ENCODE data around the gene AGAP3.
A peak's percentile ranks its signal among the peaks of the same experiment; 100 is the strongest.

AGAP3 gene

GRCh38 chr7:151074817-151075661 is 11.2 kb upstream of the AGAP3 start:
- DNase-seq = no peak

GRCh38 chr7:151075662-151075971 is 10.7 kb upstream of the AGAP3 start:
- DNase-seq = no peak

GRCh38 chr7:151075978-151076426 is 10.3 kb upstream of the AGAP3 start:
- no peak for DNase-seq

GRCh38 chr7:151076863-151077704 is 9.2 kb upstream of the AGAP3 start:
- DNase-seq = no peak

- DNase-seq = no peak
These were observed 8.5 kb upstream of the AGAP3 start for GRCh38 chr7:151077705-151078232.

GRCh38 chr7:151078233-151079040 is 7.8 kb upstream of the AGAP3 start:
- DNase-seq = no peak

- no peak for DNase-seq
These were observed 6.9 kb upstream of the AGAP3 start for GRCh38 chr7:151079199-151079910.

GRCh38 chr7:151080067-151080521 is 6.2 kb upstream of the AGAP3 start:
- no peak for DNase-seq

- DNase-seq = peak; percentile 94
These were observed 5.6 kb upstream of the AGAP3 start, which contains the start of gene FASTK for GRCh38 chr7:151080522-151081169. Gene FASTK (minus strand): TSS chr7:151080809. CDS start chr7:151080766, 43 bp downstream.

- no peak for DNase-seq
These were observed 4.8 kb upstream of the AGAP3 start for GRCh38 chr7:151081170-151082101.

- DNase-seq = no peak
These were observed 3.9 kb upstream of the AGAP3 start for GRCh38 chr7:151082141-151083070.

GRCh38 chr7:151083071-151083823 is 3.0 kb upstream of the AGAP3 start, which contains the start of gene TMUB1:
Gene TMUB1 (minus strand): TSS chr7:151083493. CDS start chr7:151082563, 930 bp downstream.
- DNase-seq = peak; percentile 55

GRCh38 chr7:151083824-151084160 is 2.5 kb upstream of the AGAP3 start:
- no peak for DNase-seq

- DNase-seq = no peak
These were observed 965 bp upstream of the AGAP3 start for GRCh38 chr7:151085329-151085690.

- DNase-seq = no peak
These were observed 548 bp downstream of the AGAP3 start for GRCh38 chr7:151086802-151087244.

- DNase-seq = peak; percentile 74
These were observed 1.2 kb downstream of the AGAP3 start for GRCh38 chr7:151087245-151088018.
